ENCODE data around the gene TMEM132E.
A peak's percentile ranks its signal among the peaks of the same experiment; 100 is the strongest.

TMEM132E gene

GRCh38 chr17:34568953-34569352, 10.4 kb upstream of the TMEM132E start:
- H3K4me1 ChIP-seq (ENCODE audit: low read length) = peaks cover 33% of the 10 kb centered on the region
- no peaks in the 10 kb centered on the region for H3K79me2 ChIP-seq (ENCODE audit: low read length)
- H3K27ac ChIP-seq (ENCODE audit: low read length) = no peak overlapping the region
- H3K36me3 ChIP-seq (replicated peaks; ENCODE audit: low read depth, low read length) = no peaks in the 10 kb centered on the region
- H2AFZ ChIP-seq (ENCODE audit: low read depth, low read length) = no peak overlapping the region
- H3K4me3 ChIP-seq (ENCODE audit: low read length) = no peak overlapping the region
- no peaks in the 10 kb centered on the region for H3K9me3 ChIP-seq (ENCODE audit: insufficient read depth, low read length)
- no peak overlapping the region for H3K9ac ChIP-seq (ENCODE audit: low read length)
- no peak overlapping the region for H3K4me2 ChIP-seq (ENCODE audit: low read length)
- peaks cover 39% of the 10 kb centered on the region for H3K27me3 ChIP-seq (ENCODE audit: low read depth, low read length)
- no peak for TF ChIP-seq CTCF (IDR thresholded peaks at IDR 0.05; ENCODE audit: low read depth, low read length)
- no peak for TF ChIP-seq EZH2phosphoT487 (IDR thresholded peaks at IDR 0.05; ENCODE audit: low read depth)
- H4K20me1 ChIP-seq (ENCODE audit: insufficient read depth, low read length) = no peaks in the 10 kb centered on the region

- Histone ChIP-seq H3K4me1 (ENCODE audit: low read length) (peaks cover 33% of the 10 kb centered on the region), H2AFZ (ENCODE audit: low read depth, low read length) (no peak overlapping the region), H4K20me1 (ENCODE audit: insufficient read depth, low read length) (no peaks in the 10 kb centered on the region), H3K27ac (ENCODE audit: low read length) (no peak overlapping the region), H3K79me2 (ENCODE audit: low read length) (no peaks in the 10 kb centered on the region), H3K4me3 (ENCODE audit: low read length) (no peak overlapping the region), H3K4me2 (ENCODE audit: low read length) (no peak overlapping the region), H3K9ac (ENCODE audit: low read length) (no peak overlapping the region), H3K27me3 (ENCODE audit: low read depth, low read length) (peaks cover 37% of the 10 kb centered on the region), H3K9me3 (ENCODE audit: insufficient read depth, low read length) (no peaks in the 10 kb centered on the region), H3K36me3 (replicated peaks; ENCODE audit: low read depth, low read length) (no peaks in the 10 kb centered on the region)
- TF ChIP-seq EZH2phosphoT487 (IDR thresholded peaks at IDR 0.05; ENCODE audit: low read depth) (no peak), CTCF (IDR thresholded peaks at IDR 0.05; ENCODE audit: low read depth, low read length) (no peak)
These were observed 9.8 kb upstream of the TMEM132E start for GRCh38 chr17:34569591-34569990.

GRCh38 chr17:34570506-34570905, 8.9 kb upstream of the TMEM132E start:
- TF ChIP-seq EZH2phosphoT487 (IDR thresholded peaks at IDR 0.05; ENCODE audit: low read depth) (no peak), CTCF (IDR thresholded peaks at IDR 0.05; ENCODE audit: low read depth, low read length) (no peak)
- H3K9me3 ChIP-seq (ENCODE audit: insufficient read depth, low read length) = no peaks in the 10 kb centered on the region
- H3K9ac ChIP-seq (ENCODE audit: low read length) = no peak overlapping the region
- no peak overlapping the region for H3K4me3 ChIP-seq (ENCODE audit: low read length)
- H2AFZ ChIP-seq (ENCODE audit: low read depth, low read length) = no peak overlapping the region
- H3K4me1 ChIP-seq (ENCODE audit: low read length) = peaks cover 33% of the 10 kb centered on the region
- H3K27ac ChIP-seq (ENCODE audit: low read length) = no peak overlapping the region
- H3K36me3 ChIP-seq (replicated peaks; ENCODE audit: low read depth, low read length) = no peaks in the 10 kb centered on the region
- H3K79me2 ChIP-seq (ENCODE audit: low read length) = no peaks in the 10 kb centered on the region
- no peaks in the 10 kb centered on the region for H4K20me1 ChIP-seq (ENCODE audit: insufficient read depth, low read length)
- peaks cover 35% of the 10 kb centered on the region for H3K27me3 ChIP-seq (ENCODE audit: low read depth, low read length)
- H3K4me2 ChIP-seq (ENCODE audit: low read length) = no peak overlapping the region

- TF ChIP-seq EZH2phosphoT487 (IDR thresholded peaks at IDR 0.05; ENCODE audit: low read depth) (no peak), CTCF (IDR thresholded peaks at IDR 0.05; ENCODE audit: low read depth, low read length) (no peak)
- Histone ChIP-seq H3K36me3 (replicated peaks; ENCODE audit: low read depth, low read length) (no peaks in the 10 kb centered on the region), H3K27me3 (ENCODE audit: low read depth, low read length) (peaks cover 33% of the 10 kb centered on the region), H3K27ac (ENCODE audit: low read length) (no peak overlapping the region), H4K20me1 (ENCODE audit: insufficient read depth, low read length) (no peaks in the 10 kb centered on the region), H2AFZ (ENCODE audit: low read depth, low read length) (no peak overlapping the region), H3K4me1 (ENCODE audit: low read length) (peaks cover 33% of the 10 kb centered on the region), H3K4me2 (ENCODE audit: low read length) (peak overlapping the region; percentile 51), H3K9ac (ENCODE audit: low read length) (no peak overlapping the region), H3K79me2 (ENCODE audit: low read length) (no peaks in the 10 kb centered on the region), H3K4me3 (ENCODE audit: low read length) (no peak overlapping the region), H3K9me3 (ENCODE audit: insufficient read depth, low read length) (no peaks in the 10 kb centered on the region)
These were observed 7.8 kb upstream of the TMEM132E start for GRCh38 chr17:34571428-34572130.

Measured in OCI-LY3 (cell line).